Measurements from ENCODE around the gene KYAT1.
A peak's percentile ranks its signal among the peaks of the same experiment; 100 is the strongest.

KYAT1 gene

GRCh38 chr9:128820665-128821583 lies 60.8 kb downstream of the KYAT1 start:
- ChIA-PET POLR2A (interaction anchor here (3.6 kb wide), 1 partner anchor 9 kb away, joined by 14 read pairs; the partner anchor contains the start of gene SPOUT1), CTCF (interaction anchor here (2.2 kb wide), 1 partner anchor 383 kb away, joined by 8 read pairs; no protein-coding TSS in a partner anchor)
- no peak for TF ChIP-seq CTCF (IDR thresholded peaks at IDR 0.05; ENCODE audit: control extremely low read depth, extremely low read depth, low read depth, missing control alignments)
- DNase-seq (ENCODE audit: extremely low spot score), result no peak

- DNase-seq (ENCODE audit: extremely low spot score), result no peak
- TF ChIP-seq CTCF (IDR thresholded peaks at IDR 0.05; ENCODE audit: control extremely low read depth, extremely low read depth, low read depth, missing control alignments), result no peak
- ChIA-PET POLR2A (interaction anchor here (0.6 to 3.6 kb wide), 2 partner anchors 10 to 47 kb away, joined by 3 to 14 read pairs; partner anchors contain the start of gene SPOUT1), CTCF (interaction anchor here (1.4 to 3.1 kb wide), 8 partner anchors 10 to 382 kb away, joined by 3 to 30 read pairs (median 8); partner anchors contain the start of gene SPOUT1)
Observed at GRCh38 chr9:128819716-128820664, 61.8 kb downstream of the KYAT1 start.

- ChIA-PET CTCF (interaction anchor here (0.7 to 3.1 kb wide), 38 partner anchors 8 to 381 kb away, joined by 3 to 30 read pairs (median 6); partner anchors contain the start of genes PKN3, SPOUT1, ZDHHC12 and ZER1), POLR2A (interaction anchor here (0.6 to 3.6 kb wide), 9 partner anchors 11 to 380 kb away, joined by 3 to 14 read pairs (median 4); partner anchors contain the start of genes SPOUT1 and SPTAN1)
- peak; percentile 55 for DNase-seq (ENCODE audit: extremely low spot score)
- TF ChIP-seq CTCF (IDR thresholded peaks at IDR 0.05; ENCODE audit: control extremely low read depth, extremely low read depth, low read depth, missing control alignments), result no peak
Observed at GRCh38 chr9:128818839-128819715, 62.7 kb downstream of the KYAT1 start.

- peak; percentile 99 for DNase-seq (ENCODE audit: extremely low spot score)
- CTCF ChIA-PET, result interaction anchor here (0.6 to 3.1 kb wide), 47 partner anchors 9 to 380 kb away, joined by 3 to 30 read pairs (median 5); partner anchors contain the start of genes PHYHD1, PKN3, SPOUT1 and ZDHHC12
- POLR2A ChIA-PET, result interaction anchor here (0.5 to 3.6 kb wide), 17 partner anchors 12 to 379 kb away, joined by 3 to 14 read pairs (median 4); partner anchors contain the start of genes DOLK, NUP188, SPOUT1 and SPTAN1
- TF ChIP-seq CTCF (IDR thresholded peaks at IDR 0.05; ENCODE audit: control extremely low read depth, extremely low read depth, low read depth, missing control alignments), result peak; percentile 90
Observed at GRCh38 chr9:128818099-128818838, 63.5 kb downstream of the KYAT1 start, which contains the start of gene ENDOG. Gene ENDOG, plus strand, starts transcription at chr9:128818500. Its CDS starts 185 bp downstream, at chr9:128818685.

GRCh38 chr9:128810873-128811272 lies 70.9 kb downstream of the KYAT1 start:
- no peak for TF ChIP-seq CTCF (IDR thresholded peaks at IDR 0.05; ENCODE audit: control extremely low read depth, extremely low read depth, low read depth, missing control alignments)
- POLR2A ChIA-PET, result no interaction called here
- CTCF ChIA-PET, result interaction anchor here (0.8 to 2.3 kb wide), 3 partner anchors 7 to 117 kb away, joined by 3 to 20 read pairs (median 5); partner anchors contain the start of gene ENDOG
- no peak for DNase-seq (ENCODE audit: extremely low spot score)
